Activated naive CD8-positive, alpha-beta T cell treated with anti-CD3 and anti-CD28 coated beads, Interleukin-2, amount 50 U/mL, for 24 hours (primary cell): ENCODE data around the gene ATXN7L2.

Experiments used
- ATAC-seq: fragments of 150-1000 bp; cut with Tn5 transposase; one replicate; pipeline ENCODE4 v1.10.0; 2021
- DNase-seq: peaks from one replicate; pipeline ENCODE4 v3.0.0; 2021
- H3K27ac Mint-ChIP-seq: one replicate; pipeline ENCODE4 v1.8.0; 2021; ENCODE audit warnings: mild to moderate bottlenecking, mixed read lengths
- H3K27me3 Mint-ChIP-seq: one replicate; pipeline ENCODE4 v1.8.0; 2021; ENCODE audit warnings: mixed read lengths
- H3K36me3 Mint-ChIP-seq: one replicate; pipeline ENCODE4 v1.8.0; 2021; ENCODE audit warnings: low read depth, mixed read lengths
- H3K4me1 Mint-ChIP-seq: one replicate; pipeline ENCODE4 v1.8.0; 2021; ENCODE audit warnings: mixed read lengths
- H3K4me3 Mint-ChIP-seq: one replicate; pipeline ENCODE4 v1.8.0; 2021; ENCODE audit warnings: mild to moderate bottlenecking, moderate library complexity, mixed read lengths
- H3K9me3 Mint-ChIP-seq: one replicate; pipeline ENCODE4 v1.8.0; 2021; ENCODE audit warnings: mixed read lengths

The ATXN7L2 gene

GRCh38 chr1:109531826-109532364 is 48.2 kb downstream of the ATXN7L2 start:
- Mint-ChIP-seq H3K36me3 (no peaks in the 10 kb centered on the region), H3K27ac (no peak overlapping the region), H3K4me3 (no peak overlapping the region), H3K9me3 (no peaks in the 10 kb centered on the region), H3K4me1 (peaks cover 20% of the 10 kb centered on the region), H3K27me3 (no peaks in the 10 kb centered on the region)
- ATAC-seq (no peak), DNase-seq (no peak)

DNA sequence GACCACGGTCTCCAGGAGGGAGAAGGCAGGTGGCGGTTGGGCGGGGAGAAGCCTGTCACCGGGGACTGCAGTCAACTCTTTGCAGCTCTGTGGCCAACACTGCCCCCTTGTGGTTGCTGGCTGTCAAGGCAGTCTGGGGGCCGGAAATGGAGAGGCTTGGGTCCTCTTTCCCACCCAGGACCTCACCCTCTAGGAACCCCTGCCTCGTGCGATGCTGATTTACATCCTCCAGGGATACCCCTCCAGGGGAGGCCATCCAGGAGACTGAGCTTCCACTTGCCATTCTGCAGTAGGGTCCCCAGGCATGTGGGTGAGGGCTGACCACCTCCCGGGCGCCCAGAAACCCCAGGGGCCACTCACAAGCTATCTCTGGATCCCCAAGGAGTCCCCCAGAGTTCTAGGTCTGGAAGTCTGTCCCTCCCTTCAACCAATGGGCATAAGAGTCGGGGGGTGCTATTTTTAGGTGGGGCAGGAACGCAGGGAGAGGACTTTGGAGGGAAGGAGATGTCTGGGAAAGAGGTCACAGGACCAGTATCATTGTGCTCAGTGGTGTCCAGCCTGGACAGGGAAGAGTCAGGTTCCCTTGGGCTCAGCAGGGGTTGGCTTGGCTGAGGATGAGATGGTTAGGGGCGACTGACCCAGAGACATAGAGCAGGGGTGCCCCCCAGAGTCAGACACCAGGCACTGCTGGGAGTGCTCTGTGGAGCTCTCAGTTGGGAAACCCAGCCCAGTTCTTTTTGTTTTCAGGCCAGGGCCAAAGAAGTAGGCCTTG is 48.8 kb downstream of the ATXN7L2 start:
- H3K36me3 Mint-ChIP-seq, result no peaks in the 10 kb centered on the region
- no peaks in the 10 kb centered on the region for H3K27me3 Mint-ChIP-seq
- ATAC-seq (peak; percentile 90), DNase-seq (peak; percentile 93)
- peaks cover 20% of the 10 kb centered on the region for H3K4me1 Mint-ChIP-seq
- no peaks in the 10 kb centered on the region for H3K9me3 Mint-ChIP-seq
- H3K4me3 Mint-ChIP-seq, result peak overlapping the region; percentile 45
- peak overlapping the region; percentile 82 for H3K27ac Mint-ChIP-seq

DNA sequence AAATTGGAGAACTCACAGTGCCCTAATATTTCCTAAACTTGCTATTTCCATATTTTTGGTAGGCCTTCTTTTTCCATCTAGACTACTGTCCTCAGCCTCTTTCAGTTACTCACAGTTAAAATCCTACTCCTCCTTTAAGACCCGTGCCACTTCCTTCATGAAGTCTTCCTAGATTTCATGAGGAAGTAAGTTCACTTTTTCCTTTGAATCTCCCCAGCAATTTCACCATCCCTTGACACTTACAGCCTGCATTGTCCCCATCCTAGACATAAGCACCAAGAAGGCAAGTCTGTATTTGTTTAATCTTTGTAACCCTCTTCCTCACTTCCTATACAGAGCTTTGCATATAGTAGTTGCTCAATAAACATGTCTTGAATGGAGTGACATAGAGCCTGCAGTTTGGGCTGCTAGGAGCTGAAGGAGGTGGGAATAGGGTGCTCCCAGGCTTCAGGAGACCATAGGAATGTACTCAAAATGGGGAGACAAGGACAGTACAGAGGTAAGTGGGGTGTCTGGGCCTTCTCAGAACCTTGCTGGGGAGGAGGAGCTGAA is 50.7 kb downstream of the ATXN7L2 start:
- Mint-ChIP-seq H3K27ac (no peak overlapping the region), H3K27me3 (no peaks in the 10 kb centered on the region), H3K36me3 (no peaks in the 10 kb centered on the region), H3K4me1 (peaks cover 20% of the 10 kb centered on the region), H3K4me3 (no peak overlapping the region), H3K9me3 (no peaks in the 10 kb centered on the region)
- DNase-seq, result no peak
- no peak for ATAC-seq

- H3K4me3 Mint-ChIP-seq, result no peak overlapping the region
- no peaks in the 10 kb centered on the region for H3K27me3 Mint-ChIP-seq
- peaks cover 20% of the 10 kb centered on the region for H3K4me1 Mint-ChIP-seq
- H3K27ac Mint-ChIP-seq, result no peak overlapping the region
- no peaks in the 10 kb centered on the region for H3K9me3 Mint-ChIP-seq
- DNase-seq (no peak), ATAC-seq (no peak)
- no peaks in the 10 kb centered on the region for H3K36me3 Mint-ChIP-seq
These were observed 51.8 kb downstream of the ATXN7L2 start for GRCh38 chr1:109535481-109535880.

- H3K27ac Mint-ChIP-seq, result no peak overlapping the region
- no peak for ATAC-seq
- H3K36me3 Mint-ChIP-seq, result no peaks in the 10 kb centered on the region
- no peak overlapping the region for H3K4me3 Mint-ChIP-seq
- no peak for DNase-seq
- no peaks in the 10 kb centered on the region for H3K9me3 Mint-ChIP-seq
- H3K4me1 Mint-ChIP-seq, result peaks cover 17% of the 10 kb centered on the region
- no peaks in the 10 kb centered on the region for H3K27me3 Mint-ChIP-seq
These were observed 52.3 kb downstream of the ATXN7L2 start for GRCh38 chr1:109535971-109536491.

DNA sequence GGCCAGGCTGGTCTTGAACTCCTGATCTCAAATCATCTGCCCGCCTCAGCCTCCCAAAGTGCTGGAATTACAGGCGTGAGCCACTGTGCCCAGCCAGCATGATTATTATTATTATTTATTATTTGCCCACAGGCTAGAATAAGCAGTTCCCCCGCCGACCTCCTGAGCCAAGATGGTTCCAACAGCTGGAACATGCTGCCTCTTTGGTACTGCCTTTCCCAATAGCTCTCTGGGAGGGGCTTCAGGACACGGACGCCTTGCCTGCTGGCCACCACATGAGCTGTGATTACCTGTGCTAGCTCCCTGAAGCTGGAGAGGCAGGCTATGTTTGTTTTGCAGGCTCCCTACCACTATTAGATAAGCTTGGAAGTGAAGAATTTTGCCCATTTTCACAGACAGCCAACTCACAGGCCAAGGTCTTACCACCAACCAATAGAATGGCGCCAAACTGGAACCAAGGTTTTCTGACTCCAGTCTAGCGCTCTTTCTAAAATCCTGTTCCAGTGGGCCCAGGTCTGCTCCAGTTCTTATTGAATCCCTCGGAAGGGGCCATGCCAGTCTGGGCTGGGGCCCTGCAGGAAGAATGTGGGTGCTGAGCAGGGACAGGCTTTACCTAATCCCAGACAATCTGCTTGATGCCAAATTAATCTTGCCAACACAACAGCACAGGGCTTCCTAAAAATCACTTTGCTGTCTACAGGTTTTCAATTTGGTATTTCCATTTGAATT is 53.9 kb downstream of the ATXN7L2 start:
- no peak for ATAC-seq
- Mint-ChIP-seq H3K36me3 (no peaks in the 10 kb centered on the region), H3K27me3 (no peaks in the 10 kb centered on the region), H3K9me3 (no peaks in the 10 kb centered on the region), H3K4me1 (peaks cover 3% of the 10 kb centered on the region), H3K4me3 (no peak overlapping the region), H3K27ac (no peak overlapping the region)
- DNase-seq, result no peak

DNA sequence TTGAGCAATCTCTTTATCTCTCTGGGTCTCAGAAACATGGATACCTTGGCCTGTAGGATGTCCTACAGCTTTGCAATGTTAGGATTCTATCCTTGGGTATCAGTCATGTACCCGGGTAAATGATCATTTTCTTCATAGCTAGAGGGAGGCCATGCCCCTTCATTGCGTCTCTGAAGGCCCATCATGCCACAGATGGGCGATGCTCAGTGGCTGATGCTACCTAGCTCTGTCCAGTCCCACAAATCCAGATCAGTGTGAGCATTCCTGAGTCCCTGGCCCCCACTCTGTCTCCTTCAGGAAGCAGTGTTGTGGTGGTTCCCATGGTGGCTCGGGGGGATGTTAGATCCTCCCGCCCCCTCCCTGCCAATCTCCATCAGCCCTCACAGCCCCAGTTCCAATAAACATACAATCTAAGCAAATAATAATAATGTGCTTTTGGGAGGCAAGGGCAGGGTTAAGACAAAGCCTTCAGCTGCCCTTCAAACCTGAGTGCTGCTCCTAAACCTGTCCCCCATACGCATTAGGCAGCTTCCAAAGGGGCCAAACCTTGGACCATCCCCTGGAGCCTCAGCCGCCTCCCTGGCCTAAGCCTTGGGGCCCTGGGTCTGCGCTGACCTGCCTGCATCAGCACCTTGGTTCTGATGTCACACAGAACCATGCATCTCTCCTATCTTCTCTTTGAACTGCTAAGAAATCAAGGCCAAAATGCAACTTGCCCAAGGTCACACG is 55.3 kb downstream of the ATXN7L2 start:
- no peaks in the 10 kb centered on the region for H3K36me3 Mint-ChIP-seq
- no peak overlapping the region for H3K4me3 Mint-ChIP-seq
- no peak overlapping the region for H3K27ac Mint-ChIP-seq

DNA sequence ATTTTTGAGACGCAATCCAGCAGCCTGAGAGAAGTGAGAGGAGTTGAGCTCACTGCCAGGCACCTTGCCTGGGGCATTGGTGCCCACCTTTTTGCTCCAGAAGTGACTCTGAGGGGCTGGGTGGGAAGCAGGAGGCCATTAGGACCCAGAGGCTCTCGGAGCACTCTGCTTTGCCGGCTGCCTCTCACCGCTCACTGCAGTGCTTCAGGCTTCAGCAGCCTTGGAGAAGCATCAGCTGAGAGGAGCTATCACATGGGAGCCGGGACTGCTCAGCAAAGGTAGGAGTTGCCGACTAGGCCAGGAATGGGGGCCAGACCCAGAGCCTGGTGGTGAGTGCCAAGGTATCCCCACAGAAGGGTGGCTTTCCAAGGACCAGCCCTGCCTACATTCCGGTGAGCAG is 56.0 kb downstream of the ATXN7L2 start, which contains the start of gene GPR61:
TSS of gene GPR61 (plus strand) at position 197 of the 400 bp plus-strand sequence. CDS start 3,151 bp downstream, outside the sequence.
- Mint-ChIP-seq H3K27me3 (no peaks in the 10 kb centered on the region), H3K4me3 (no peak within 1 kb of the TSS), H3K4me1 (peaks cover 2% of the 10 kb centered on the region), H3K27ac (no peak within 1 kb of the TSS), H3K36me3 (no peaks in the 10 kb centered on the region), H3K9me3 (no peaks in the 10 kb centered on the region)
- ATAC-seq (no peak), DNase-seq (no peak)

More for the DNA sequence above, 55.3 kb downstream of the ATXN7L2 start:
- Mint-ChIP-seq H3K27me3 (no peaks in the 10 kb centered on the region), H3K4me1 (no peaks in the 10 kb centered on the region), H3K9me3 (no peaks in the 10 kb centered on the region)
- ATAC-seq (no peak), DNase-seq (no peak)

DNA sequence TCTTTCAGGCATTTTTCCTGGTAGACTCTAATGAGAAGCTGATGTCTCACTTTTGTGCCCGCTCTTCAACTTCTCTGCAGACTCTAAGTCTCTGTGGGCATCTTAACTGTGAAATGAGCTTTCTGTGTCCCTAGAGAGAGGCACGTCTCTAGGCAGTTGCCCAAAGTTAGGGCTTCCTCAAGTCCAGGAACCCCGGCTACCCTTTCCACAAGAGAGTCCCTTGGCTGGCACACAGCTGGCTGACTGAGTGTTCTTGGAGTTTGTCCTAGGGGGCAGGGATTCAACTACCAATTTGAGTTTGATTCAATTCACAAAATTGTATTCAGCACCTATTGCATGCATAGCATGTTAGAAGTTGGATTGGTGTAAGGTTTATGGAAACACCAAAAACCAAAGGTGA is 57.4 kb downstream of the ATXN7L2 start:
- no peak for ATAC-seq
- Mint-ChIP-seq H3K36me3 (no peaks in the 10 kb centered on the region), H3K27ac (no peak overlapping the region), H3K9me3 (no peaks in the 10 kb centered on the region), H3K4me1 (peaks cover 2% of the 10 kb centered on the region), H3K27me3 (no peaks in the 10 kb centered on the region), H3K4me3 (no peak overlapping the region)
- no peak for DNase-seq
